H9 (cell line): ENCODE results near the gene PIK3R5. TPM values are rescaled to one million over a fixed set of nuclear protein-coding genes. Genes with fewer than 3 reads are reported as not detected.

Experiments
- DNase-seq: peaks from one replicate; pipeline ENCODE4 v3.0.0-alpha.2; 2017
- H2AFZ ChIP-seq: one replicate; pipeline ENCODE4 v1.6.1; 2013; ENCODE audit warnings: mild to moderate bottlenecking, low read length, control low read depth, moderate library complexity
- H2AK5ac ChIP-seq: 2 replicates; pipeline ENCODE4 v1.6.1; 2013; ENCODE audit warnings: low read length, control low read depth, mixed read lengths; ENCODE audit not compliant: insufficient read length
- H2BK120ac ChIP-seq: one replicate; pipeline ENCODE4 v1.6.1; 2013; ENCODE audit warnings: low read depth, mild to moderate bottlenecking, low read length, control low read depth, inconsistent platforms; ENCODE audit not compliant: poor library complexity, severe bottlenecking
- H2BK12ac ChIP-seq: 2 replicates; pipeline ENCODE4 v1.6.1; 2013; ENCODE audit warnings: low read length, control low read depth, mixed read lengths, low read depth; ENCODE audit not compliant: insufficient read length
- H2BK15ac ChIP-seq: 2 replicates; pipeline ENCODE4 v1.6.1; 2013; ENCODE audit warnings: low read depth, low read length, control low read depth
- H2BK20ac ChIP-seq: one replicate; pipeline ENCODE4 v1.6.1; 2013; ENCODE audit warnings: low read depth, mild to moderate bottlenecking, low read length, control low read depth, inconsistent platforms; ENCODE audit not compliant: poor library complexity, severe bottlenecking
- H2BK5ac ChIP-seq: 2 replicates; pipeline ENCODE4 v1.6.1; 2013; ENCODE audit warnings: low read length, control low read depth, mixed read lengths; ENCODE audit not compliant: insufficient read length
- H3K14ac ChIP-seq: 2 replicates; pipeline ENCODE4 v1.6.1; 2013; ENCODE audit warnings: low read length, control low read depth; ENCODE audit not compliant: insufficient read depth
- H3K18ac ChIP-seq: 2 replicates; pipeline ENCODE4 v1.6.1; 2013; ENCODE audit warnings: low read depth, mild to moderate bottlenecking, mixed read lengths, low read length, control low read depth; ENCODE audit not compliant: insufficient read length
- H3K23ac ChIP-seq: 2 replicates; pipeline ENCODE4 v1.6.1; 2013; ENCODE audit warnings: low read length, control low read depth, mixed read lengths, low read depth; ENCODE audit not compliant: insufficient read length
- H3K23me2 ChIP-seq: 2 replicates; pipeline ENCODE4 v1.6.1; 2013; ENCODE audit warnings: low read depth, mild to moderate bottlenecking, mixed read lengths, low read length, control low read depth; ENCODE audit not compliant: insufficient read length, poor library complexity, severe bottlenecking
- H3K27ac ChIP-seq: 2 replicates; pipeline ENCODE4 v1.5.1; 2013; ENCODE audit warnings: low read length, control low read depth, mixed read lengths, low read depth; ENCODE audit not compliant: insufficient read length
- H3K27me3 ChIP-seq: 2 replicates; pipeline ENCODE4 v1.6.1; 2013; ENCODE audit warnings: low read length, control low read depth, inconsistent platforms; ENCODE audit not compliant: insufficient read depth
- H3K4ac ChIP-seq: 2 replicates; pipeline ENCODE4 v1.6.1; 2013; ENCODE audit warnings: low read depth, mild to moderate bottlenecking, control low read depth, inconsistent platforms, low read length, moderate library complexity
- H3K4me1 ChIP-seq: 2 replicates; pipeline ENCODE4 v1.6.1; 2013; ENCODE audit warnings: low read length, control low read depth, inconsistent platforms; ENCODE audit not compliant: insufficient read depth
- H3K4me2 ChIP-seq: 2 replicates; pipeline ENCODE4 v1.6.1; 2013; ENCODE audit warnings: low read length, control low read depth, mixed read lengths; ENCODE audit not compliant: insufficient read length, insufficient read depth
- H3K56ac ChIP-seq: 2 replicates; pipeline ENCODE4 v1.6.1; 2013; ENCODE audit warnings: low read depth, mild to moderate bottlenecking, mixed read lengths, low read length, control low read depth; ENCODE audit not compliant: insufficient read length
- H3K79me1 ChIP-seq: 2 replicates; pipeline ENCODE4 v1.6.1; 2013; ENCODE audit warnings: low read depth, mild to moderate bottlenecking, moderate library complexity, low read length, control low read depth, inconsistent platforms; ENCODE audit not compliant: insufficient read depth, poor library complexity, severe bottlenecking
- H3K79me2 ChIP-seq: 2 replicates; pipeline ENCODE4 v1.6.1; 2013; ENCODE audit warnings: low read length, control low read depth, inconsistent platforms; ENCODE audit not compliant: insufficient read depth
- H3K9ac ChIP-seq: 2 replicates; pipeline ENCODE4 v1.6.1; 2013; ENCODE audit warnings: low read length, control low read depth, mixed read lengths; ENCODE audit not compliant: insufficient read length; ENCODE audit errors: extremely low read depth
- H3K9me3 ChIP-seq: one replicate; pipeline ENCODE4 v1.6.1; 2013; ENCODE audit warnings: low read depth, low read length, inconsistent platforms; ENCODE audit not compliant: control insufficient read depth
- H3T11ph ChIP-seq: one replicate; pipeline ENCODE4 v1.6.1; 2013; ENCODE audit warnings: mild to moderate bottlenecking, low read length, control low read depth, inconsistent platforms
- H4K20me1 ChIP-seq: one replicate; pipeline ENCODE4 v1.6.1; 2013; ENCODE audit not compliant: control insufficient read depth, insufficient read length, insufficient read depth
- H4K5ac ChIP-seq: 2 replicates; pipeline ENCODE4 v1.6.1; 2013; ENCODE audit warnings: low read depth, mild to moderate bottlenecking, mixed read lengths, low read length, control low read depth; ENCODE audit not compliant: insufficient read length
- H4K8ac ChIP-seq: replicated peaks from 2 replicates; pipeline ENCODE4 v1.6.1; 2013; ENCODE audit warnings: low read length, control low read depth, mixed read lengths, low read depth; ENCODE audit not compliant: insufficient read length
- H4K91ac ChIP-seq: 2 replicates; pipeline ENCODE4 v1.6.1; 2013; ENCODE audit warnings: low read depth, mild to moderate bottlenecking, moderate library complexity, mixed read lengths, low read length, control low read depth; ENCODE audit not compliant: insufficient read length
- H3K27ac Mint-ChIP-seq, 3 experiments: 2 replicates in 2 of 3; 3 replicates in 1 of 3; pipeline ENCODE4 v1.8.0; 2020 to 2021; ENCODE audit warnings: mixed read lengths in 3 of 3, mild to moderate bottlenecking in 1 of 3, moderate library complexity in 1 of 3
- H3K27me3 Mint-ChIP-seq: 2 replicates; pipeline ENCODE4 v1.8.0; 2021; ENCODE audit warnings: low read depth, mild to moderate bottlenecking, moderate library complexity, mixed read lengths
- H3K36me3 Mint-ChIP-seq, 3 experiments: 2 replicates in 2 of 3; 3 replicates in 1 of 3; pipeline ENCODE4 v1.8.0; 2020 to 2021; ENCODE audit warnings: low read depth in 3 of 3, mixed read lengths in 3 of 3; ENCODE audit not compliant: insufficient read depth in 1 of 3
- H3K4me1 Mint-ChIP-seq, 2 experiments: 2 replicates each; pipeline ENCODE4 v1.8.0; 2020; ENCODE audit warnings: mixed read lengths in 2 of 2
- H3K4me3 Mint-ChIP-seq, 2 experiments: 2 replicates in 1 of 2; 3 replicates in 1 of 2; pipeline ENCODE4 v1.8.0; 2020 to 2021; ENCODE audit warnings: mild to moderate bottlenecking in 2 of 2, mixed read lengths in 2 of 2, moderate library complexity in 1 of 2
- H3K9me3 Mint-ChIP-seq, 2 experiments: 2 replicates in 1 of 2; 3 replicates in 1 of 2; pipeline ENCODE4 v1.8.0; 2020; ENCODE audit warnings: mild to moderate bottlenecking in 2 of 2, mixed read lengths in 2 of 2, moderate library complexity in 1 of 2
- WGBS: extraction: QIAGEN DNeasy Blood & Tissue Kit; methylation state at CpG from one replicate; pipeline ENCODE4 v1.1.7; 2013; ENCODE audit warnings: missing lambda C conversion rate, low lambda C conversion rate, mixed read lengths; ENCODE audit not compliant: insufficient read length; ENCODE audit errors: extremely low coverage; 5-methylcytosine and 5-hydroxymethylcytosine counted together
- total RNA-seq: library from RNA; stranded (reverse); gene quantifications from 2 replicates; pipeline ENCODE4 v1.2.1, GENCODE V29; 2021
- TF ChIP-seq, protein P1 (sequence below): fragments of 200-600 bp; sonication (generic); conservative IDR thresholded peaks from 3 replicates; pipeline ENCODE4 v1.8.0; 2021; ENCODE audit warnings: antibody characterized with exemption, mild to moderate bottlenecking

PIK3R5 gene
- total RNA-seq, 1 experiment from 2014 or later: 1.4 TPM

DNA sequence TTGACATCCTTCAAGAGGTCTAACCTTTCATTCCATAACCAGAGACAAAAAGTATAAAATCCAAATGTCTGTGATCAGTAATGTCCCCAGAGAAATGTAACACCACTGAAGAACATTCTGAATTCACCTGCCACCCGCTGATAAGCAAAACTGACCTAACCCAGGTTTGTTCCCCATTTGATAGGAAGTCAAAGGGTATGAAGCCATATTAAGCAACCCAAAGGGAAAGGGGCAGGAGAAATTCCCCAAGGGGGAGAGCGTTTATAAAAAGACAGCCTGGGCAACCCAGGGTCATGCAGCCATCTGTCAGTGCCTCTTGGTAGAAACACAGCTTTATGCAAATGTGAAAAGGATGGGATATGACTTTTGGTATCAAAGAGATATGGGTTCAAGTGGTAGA is 67.4 kb downstream of the PIK3R5 start:
- no peak overlapping the region for H3T11ph ChIP-seq
- H3K9me3 ChIP-seq: no peaks in the 10 kb centered on the region
- H3K79me1 ChIP-seq: no peaks in the 10 kb centered on the region
- peaks cover 42 to 45% of the 10 kb centered on the region in 2 experiments for H3K4me1 Mint-ChIP-seq
- no peak overlapping the region for H4K5ac ChIP-seq
- peaks cover 4% of the 10 kb centered on the region for H3K23me2 ChIP-seq
- H2BK12ac ChIP-seq: no peak overlapping the region
- H3K27me3 ChIP-seq: no peaks in the 10 kb centered on the region
- no peaks in the 10 kb centered on the region for H3K79me2 ChIP-seq
- WGBS: no CpG with 5 or more reads among the region's 2 CpGs
- no peak overlapping the region for H3K4me2 ChIP-seq
- H3K18ac ChIP-seq: no peak overlapping the region
- no peak overlapping the region for H3K9ac ChIP-seq
- H2BK15ac ChIP-seq: no peak overlapping the region
- no peaks in the 10 kb centered on the region for H3K36me3 Mint-ChIP-seq
- H3K27ac Mint-ChIP-seq: no peak overlapping the region
- H3K14ac ChIP-seq: no peak overlapping the region
- H4K8ac ChIP-seq: no peak overlapping the region
- H2AFZ ChIP-seq: no peak overlapping the region
- H2AK5ac ChIP-seq: no peak overlapping the region
- H3K27ac ChIP-seq: no peak overlapping the region
- no peak overlapping the region for H3K4ac ChIP-seq
- no peaks in the 10 kb centered on the region for H3K9me3 Mint-ChIP-seq
- H3K56ac ChIP-seq: no peak overlapping the region
- peaks cover 7% of the 10 kb centered on the region for H3K27me3 Mint-ChIP-seq
- H3K4me1 ChIP-seq: 0 out of 2 replicates have a peak, but pooled peaks cover 3% of the 10 kb centered on the region
- no peak overlapping the region for H2BK120ac ChIP-seq
- H4K20me1 ChIP-seq: no peaks in the 10 kb centered on the region
- TF ChIP-seq, protein P1, sequence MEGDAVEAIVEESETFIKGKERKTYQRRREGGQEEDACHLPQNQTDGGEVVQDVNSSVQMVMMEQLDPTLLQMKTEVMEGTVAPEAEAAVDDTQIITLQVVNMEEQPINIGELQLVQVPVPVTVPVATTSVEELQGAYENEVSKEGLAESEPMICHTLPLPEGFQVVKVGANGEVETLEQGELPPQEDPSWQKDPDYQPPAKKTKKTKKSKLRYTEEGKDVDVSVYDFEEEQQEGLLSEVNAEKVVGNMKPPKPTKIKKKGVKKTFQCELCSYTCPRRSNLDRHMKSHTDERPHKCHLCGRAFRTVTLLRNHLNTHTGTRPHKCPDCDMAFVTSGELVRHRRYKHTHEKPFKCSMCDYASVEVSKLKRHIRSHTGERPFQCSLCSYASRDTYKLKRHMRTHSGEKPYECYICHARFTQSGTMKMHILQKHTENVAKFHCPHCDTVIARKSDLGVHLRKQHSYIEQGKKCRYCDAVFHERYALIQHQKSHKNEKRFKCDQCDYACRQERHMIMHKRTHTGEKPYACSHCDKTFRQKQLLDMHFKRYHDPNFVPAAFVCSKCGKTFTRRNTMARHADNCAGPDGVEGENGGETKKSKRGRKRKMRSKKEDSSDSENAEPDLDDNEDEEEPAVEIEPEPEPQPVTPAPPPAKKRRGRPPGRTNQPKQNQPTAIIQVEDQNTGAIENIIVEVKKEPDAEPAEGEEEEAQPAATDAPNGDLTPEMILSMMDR: no peak
- H2BK5ac ChIP-seq: no peak overlapping the region
- DNase-seq: no peak
- H3K23ac ChIP-seq: no peak overlapping the region
- H3K4me3 Mint-ChIP-seq: no peak overlapping the region
- H2BK20ac ChIP-seq: no peak overlapping the region
- no peak overlapping the region for H4K91ac ChIP-seq
